Fibroblast of skin of right biceps (primary cell): ENCODE results near the gene C16orf87.

Source experiments
- DNase-seq: peaks from one replicate; pipeline ENCODE4 v3.0.0-alpha.2; 2013

Gene C16orf87

DNA sequence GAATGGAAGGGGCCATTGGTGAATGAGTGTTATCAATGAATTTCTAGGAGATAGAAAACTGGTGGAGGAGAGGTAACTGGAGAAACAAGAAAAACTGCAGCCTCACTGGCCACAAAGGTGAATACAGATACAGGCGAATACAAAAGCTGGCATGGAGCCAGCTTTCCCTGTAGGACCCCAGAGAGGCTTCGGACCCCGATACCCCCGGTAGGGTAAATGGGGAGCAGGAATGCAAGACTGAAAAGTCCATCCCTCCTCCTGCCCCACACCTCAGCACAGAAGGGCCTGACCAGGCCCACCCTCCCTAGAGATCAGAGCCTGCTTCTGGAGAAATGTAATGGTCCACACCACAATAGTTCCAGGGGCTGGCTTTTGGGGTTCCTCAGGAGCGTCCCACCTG lies 78.0 kb downstream of the C16orf87 start:
- DNase-seq, result no peak

DNA sequence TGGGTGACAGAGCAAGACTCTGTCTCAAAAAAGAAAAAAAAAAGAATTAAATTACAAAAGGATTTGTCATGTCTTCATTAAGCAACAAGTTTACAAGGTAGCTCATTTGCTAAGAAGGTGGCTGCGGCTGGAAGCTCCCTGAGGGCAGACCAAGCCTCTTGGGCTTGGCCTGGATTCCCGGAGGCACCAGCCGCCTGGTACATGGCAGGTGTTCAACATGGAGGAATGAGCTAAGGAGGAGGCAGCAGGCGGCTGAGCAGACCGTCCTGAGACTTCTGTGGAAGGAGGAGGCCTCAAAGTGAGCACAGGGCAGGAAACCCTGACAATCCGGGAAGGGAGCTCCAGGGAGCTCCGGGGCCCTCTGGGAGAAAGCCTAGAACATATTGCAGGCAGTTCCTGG lies 79.6 kb downstream of the C16orf87 start:
- no peak for DNase-seq

DNA sequence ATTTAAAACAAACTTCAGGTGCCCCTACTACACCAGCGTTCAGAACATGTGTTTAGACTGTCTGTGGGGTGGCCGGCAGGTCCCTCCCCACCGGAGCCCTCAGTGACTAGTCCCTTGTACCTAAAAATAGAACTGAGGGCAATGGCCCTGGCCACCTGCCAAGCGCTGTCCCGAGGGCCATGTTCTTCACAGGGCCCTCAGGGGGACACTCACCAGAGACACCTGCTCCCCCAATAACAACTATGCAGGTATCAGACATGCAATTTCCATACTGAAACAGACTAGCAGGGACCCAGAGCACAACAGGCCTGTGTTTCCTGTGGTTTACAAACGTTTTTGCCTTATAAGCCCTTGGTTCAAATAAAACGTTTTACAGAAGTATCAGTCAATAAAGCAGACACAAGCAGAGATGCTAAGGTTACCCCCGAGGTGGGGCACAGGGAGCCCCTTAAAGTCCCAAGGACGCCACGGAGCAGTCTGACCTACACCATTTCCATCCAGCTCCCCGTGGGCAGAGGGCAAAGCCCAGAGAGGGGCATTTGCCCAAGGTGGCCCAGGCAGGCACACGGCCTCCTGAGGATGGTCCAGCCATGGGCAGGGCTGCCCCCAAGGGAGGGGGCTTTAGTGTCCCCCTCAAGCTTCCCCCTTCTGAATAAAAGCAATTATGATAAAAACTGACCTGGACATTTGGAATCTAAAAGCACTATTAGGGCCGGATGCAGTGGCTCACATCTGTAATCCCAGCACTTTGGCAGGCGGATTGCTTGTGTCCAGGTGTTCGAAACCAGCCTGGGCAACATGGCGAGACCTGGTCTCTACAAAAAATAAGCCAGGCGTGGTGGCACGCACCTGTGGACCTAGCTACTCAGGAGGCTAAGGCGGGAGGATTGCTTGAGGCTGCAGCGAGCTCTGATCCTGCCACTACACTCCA lies 81.9 kb downstream of the C16orf87 start:
- DNase-seq, result no peak

DNA sequence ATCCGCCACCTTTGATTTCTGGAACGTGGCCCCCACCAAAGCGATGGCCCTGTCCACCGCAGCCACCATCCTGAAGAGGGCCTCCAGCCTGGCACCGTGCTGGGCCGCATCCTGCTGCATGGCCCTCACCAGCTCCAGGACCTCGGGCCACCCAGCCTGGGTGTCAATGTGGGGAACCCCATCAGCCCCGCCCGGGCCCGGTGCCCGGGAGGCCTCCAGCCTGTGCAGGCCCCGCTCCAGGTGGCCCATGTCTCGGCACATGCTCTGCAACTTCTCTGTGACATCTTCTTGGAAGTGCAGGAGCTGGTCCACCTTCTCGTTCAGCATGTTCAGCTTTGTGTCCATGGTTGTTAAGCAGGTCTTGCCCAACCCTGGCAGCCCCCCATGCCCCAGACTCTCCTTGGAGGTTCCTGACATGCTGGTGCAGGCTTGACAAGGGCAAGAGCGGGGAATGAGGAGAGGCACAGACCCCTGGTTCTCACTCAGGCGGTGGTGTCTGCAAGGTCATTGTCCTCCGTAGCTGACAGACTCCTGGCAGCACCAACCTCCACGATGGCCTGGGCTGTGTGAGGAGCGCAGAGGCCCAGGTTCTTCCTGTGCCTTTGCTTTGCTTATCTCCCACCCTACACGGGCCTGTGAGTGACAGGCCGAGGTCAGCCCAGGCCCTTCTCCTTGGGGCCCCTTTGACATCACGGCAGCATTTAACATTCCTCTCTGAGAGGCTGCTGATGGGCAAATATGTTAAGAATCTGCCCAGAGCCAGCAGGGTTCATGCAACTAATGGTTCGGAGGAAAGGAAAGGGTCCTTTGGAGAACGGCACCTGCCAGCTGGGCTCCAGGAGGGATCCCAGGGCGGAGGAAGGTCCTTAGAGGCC lies 83.0 kb downstream of the C16orf87 start, which contains the start of gene MYLK3:
Gene MYLK3, minus strand, starts transcription at position 568 of the 875 bp plus-strand sequence. Its CDS starts 151 bp downstream, at position 417.
- DNase-seq, result peak; percentile 10

DNA sequence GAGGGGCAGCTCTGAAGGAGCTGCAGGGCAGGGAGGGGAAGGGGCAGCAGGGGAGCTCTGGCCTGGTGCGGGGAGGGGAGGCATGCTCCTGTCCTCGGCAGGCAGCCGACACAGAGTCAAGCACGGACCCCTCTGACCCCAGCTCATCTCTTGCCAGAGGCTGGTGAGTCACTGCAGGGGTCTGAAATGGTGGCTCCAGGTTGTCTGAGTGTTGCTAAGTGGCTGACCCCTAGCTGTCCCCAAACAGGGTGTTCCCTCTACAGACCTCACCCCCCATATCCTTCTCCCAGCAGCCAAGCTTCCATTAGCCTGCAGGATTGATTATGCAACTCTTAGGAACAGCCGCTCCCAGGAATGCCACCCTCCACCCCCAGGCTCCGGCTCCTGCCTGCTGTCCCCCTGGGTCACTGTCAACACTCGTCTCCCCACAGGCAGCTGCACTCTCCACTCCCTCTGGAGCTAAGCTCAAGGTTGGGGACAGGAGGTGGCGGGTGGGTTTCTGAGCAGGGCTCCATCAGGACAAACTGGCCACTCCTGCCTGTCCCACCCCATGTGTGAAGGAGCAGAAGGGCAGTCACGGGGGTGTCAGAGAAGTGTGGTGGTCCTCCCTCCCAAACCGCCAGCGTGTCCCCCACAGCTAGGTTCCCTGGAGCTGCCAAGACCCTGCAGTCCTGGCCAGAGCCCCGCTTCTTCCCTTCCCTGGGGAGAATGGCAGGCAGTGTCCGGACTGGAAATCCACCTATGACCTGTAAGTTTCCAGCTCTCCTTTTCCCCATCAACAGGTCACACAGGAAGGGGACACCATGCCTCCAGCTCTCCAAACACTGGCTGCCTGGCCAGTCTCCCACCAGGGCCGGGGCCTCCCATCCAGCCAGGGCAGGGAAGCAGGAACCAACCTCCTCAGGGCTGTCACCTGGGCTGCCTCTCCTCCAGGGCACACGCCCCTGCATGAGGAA lies 83.9 kb downstream of the C16orf87 start:
- peak; percentile 11 for DNase-seq
